ENCODE data around the gene PCBP3.
"Not testable (repeated sequence)": the region's sequence is repeated elsewhere in the genome, so short reads cannot be mapped to it uniquely, and the experiment has no call there.

The PCBP3 gene

DNA sequence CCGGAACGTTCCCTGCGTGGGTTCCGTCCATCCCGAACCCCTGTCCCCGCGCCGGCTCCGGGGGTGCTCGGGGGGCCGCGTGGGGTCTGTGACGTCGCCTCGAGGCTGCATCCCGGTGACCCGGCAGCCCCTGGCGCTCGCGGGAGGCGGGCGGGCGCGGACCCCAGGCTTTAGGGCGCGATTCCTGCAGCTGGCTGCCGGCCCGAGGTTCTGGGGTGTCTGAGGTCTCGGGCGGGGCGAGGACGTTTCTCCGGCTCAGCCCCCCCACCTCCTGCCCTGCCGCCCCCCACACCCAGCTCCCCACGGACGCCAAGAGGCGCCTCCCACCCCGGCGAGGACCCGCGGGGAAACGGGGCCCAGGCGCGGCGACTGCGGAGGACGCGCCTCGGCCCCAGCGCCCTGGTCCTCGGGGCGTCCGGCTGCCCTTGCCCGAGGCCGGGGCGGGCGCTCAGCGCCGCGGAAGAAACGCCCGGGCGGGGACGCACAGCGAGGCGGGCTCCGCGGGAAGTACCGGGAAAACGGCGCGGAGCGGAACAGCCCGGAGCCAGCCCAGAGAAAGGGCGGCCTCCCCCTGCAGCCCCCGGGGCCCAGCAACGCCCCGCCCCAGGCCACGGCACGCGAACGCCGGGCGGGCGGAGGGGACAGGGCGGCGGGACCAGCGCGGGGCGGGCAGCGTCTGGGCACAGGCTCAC lies 1.3 kb upstream of the PCBP3 start:
- H3K27me3 Mint-ChIP-seq: peaks cover 33 to 39% of the 10 kb centered on the region in 2 donors
- H3K36me3 Mint-ChIP-seq (ENCODE audit: insufficient read depth): peaks cover 24% of the 10 kb centered on the region
- no peak overlapping the region for H3K4me3 Mint-ChIP-seq
- ATAC-seq (replicated peaks): no peak
- H3K9me3 Mint-ChIP-seq: peaks cover 0 to 1% of the 10 kb centered on the region in 2 donors
- peaks cover 8 to 10% of the 10 kb centered on the region in 2 donors for H3K4me1 Mint-ChIP-seq (ENCODE audit: low read depth in 2 of 2)
- no peak overlapping the region for H3K27ac Mint-ChIP-seq
- DNase-seq: no peak

DNA sequence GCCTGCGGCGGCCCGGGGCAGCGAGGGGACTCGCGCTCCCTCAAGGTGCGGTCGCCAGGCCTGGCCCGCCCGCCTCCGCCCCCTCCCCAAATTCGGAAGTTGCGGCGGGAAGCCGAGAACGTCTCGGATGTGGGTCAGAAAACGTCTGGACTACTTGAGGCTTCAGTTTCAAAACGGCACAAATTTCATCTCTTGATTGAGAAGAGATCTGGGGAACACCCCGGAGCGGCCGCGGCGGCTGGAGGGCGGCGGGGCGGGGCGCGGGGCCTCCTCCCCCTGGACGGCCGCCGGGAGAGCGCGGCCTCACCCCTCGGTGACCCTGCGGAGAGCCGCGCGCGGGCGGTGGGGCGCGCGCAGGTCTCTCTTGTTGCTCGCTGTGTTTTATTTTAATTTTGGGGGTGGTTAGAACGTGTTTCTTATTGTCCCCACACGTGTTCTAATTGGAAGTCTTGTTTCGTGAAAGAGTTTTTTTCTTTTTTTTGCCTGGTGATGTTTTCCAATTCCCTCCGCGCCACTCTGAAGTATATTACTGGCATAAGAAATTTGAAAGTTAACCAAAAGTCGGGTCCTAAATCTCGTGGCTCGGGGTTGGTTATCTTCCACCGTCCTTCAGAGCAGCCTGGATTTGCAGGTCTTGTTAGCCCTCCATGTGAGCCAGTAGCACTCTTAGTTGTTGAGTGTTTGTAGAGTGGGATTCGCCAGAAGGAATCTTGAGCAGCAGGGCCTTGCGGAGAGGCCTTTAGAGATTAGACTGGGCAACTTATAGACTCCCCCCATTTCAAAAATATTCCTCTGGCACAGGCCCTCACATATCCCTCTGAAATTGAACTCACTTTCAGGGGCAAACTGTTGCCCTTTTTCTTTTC lies 749 bp downstream of the PCBP3 start:
- H3K4me1 Mint-ChIP-seq (ENCODE audit: low read depth in 2 of 2): peaks cover 8 to 10% of the 10 kb centered on the region in 2 donors
- H3K27ac Mint-ChIP-seq: no peak overlapping the region
- peaks cover 46 to 59% of the 10 kb centered on the region in 2 donors for H3K27me3 Mint-ChIP-seq
- DNase-seq (peak in 1 of 3 experiments; percentile 11), ATAC-seq (replicated peaks) (peak; percentile 13)
- H3K4me3 Mint-ChIP-seq: peak overlapping the region; percentile 60 to 72
- H3K9me3 Mint-ChIP-seq: peaks cover 0 to 1% of the 10 kb centered on the region in 2 donors
- peaks cover 24% of the 10 kb centered on the region for H3K36me3 Mint-ChIP-seq (ENCODE audit: insufficient read depth)

DNA sequence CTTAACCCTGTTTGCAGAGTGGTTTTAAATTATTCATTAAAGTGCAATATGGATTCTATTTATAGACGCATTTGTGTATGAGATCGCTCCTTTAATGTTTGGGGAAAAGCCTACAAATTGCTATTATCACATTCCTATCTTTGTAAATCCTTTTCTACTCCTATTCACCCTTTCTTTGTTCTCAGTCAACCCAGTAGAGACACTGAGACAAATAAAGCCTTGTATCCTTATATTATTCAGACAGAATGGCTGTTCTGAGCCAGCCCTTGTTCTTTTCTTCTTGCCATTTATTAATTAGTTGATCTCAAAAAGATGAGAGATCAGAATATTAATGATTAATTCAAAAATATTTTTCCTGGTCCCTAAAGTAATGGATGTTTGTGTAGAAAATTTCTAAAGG lies 8.4 kb downstream of the PCBP3 start:
- no peak for ATAC-seq (replicated peaks)
- Mint-ChIP-seq H3K36me3 (ENCODE audit: insufficient read depth) (peaks cover 3% of the 10 kb centered on the region), H3K27ac (no peak overlapping the region), H3K9me3 (no peaks in the 10 kb centered on the region), H3K4me3 (no peak overlapping the region), H3K27me3 (peaks cover 47 to 77% of the 10 kb centered on the region in 2 donors), H3K4me1 (ENCODE audit: low read depth in 2 of 2) (no peaks in the 10 kb centered on the region)
- DNase-seq: no peak

DNA sequence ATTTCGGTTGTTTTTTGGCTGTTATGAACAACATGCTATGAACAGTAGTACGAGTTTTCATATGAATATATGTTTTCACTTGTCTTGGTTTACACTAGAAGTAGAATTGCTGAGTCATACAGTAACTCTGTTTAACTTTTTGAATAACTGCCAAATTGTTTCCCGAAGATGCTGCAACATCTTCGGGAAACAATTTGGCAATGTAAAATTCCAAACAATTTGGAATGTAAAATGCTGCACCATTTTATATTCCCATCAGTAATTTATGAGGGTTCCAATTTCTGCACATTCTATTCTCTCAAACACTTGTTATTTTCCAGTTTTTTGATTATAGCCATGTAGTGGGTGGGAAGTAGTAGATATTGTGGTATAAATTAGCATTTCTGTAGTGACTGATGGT lies 11.6 kb downstream of the PCBP3 start:
- Mint-ChIP-seq H3K27ac (no peak overlapping the region), H3K36me3 (ENCODE audit: insufficient read depth) (peaks cover 2% of the 10 kb centered on the region), H3K27me3 (peaks cover 58 to 73% of the 10 kb centered on the region in 2 donors), H3K4me1 (ENCODE audit: low read depth in 2 of 2) (no peaks in the 10 kb centered on the region), H3K9me3 (no peaks in the 10 kb centered on the region), H3K4me3 (no peak overlapping the region)
- DNase-seq (no peak), ATAC-seq (replicated peaks) (no peak)

DNA sequence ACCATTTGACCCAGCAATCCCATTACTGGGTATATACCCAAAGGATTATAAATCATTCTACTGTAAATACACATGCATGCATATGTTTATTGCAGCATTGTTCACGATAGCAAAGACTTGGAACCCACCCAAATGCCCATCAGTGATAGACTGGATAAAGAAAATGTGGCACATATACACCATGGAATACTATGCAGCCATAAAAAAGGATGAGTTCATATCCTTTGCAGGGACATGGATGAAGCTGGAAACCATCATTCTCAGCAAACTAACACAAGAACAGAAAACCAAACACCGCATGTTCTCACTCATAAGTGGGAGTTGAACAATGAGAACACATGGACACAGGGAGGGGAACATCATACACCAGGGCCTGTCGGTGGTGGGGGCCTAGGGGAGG lies 12.6 kb downstream of the PCBP3 start:
- H3K36me3 Mint-ChIP-seq (ENCODE audit: insufficient read depth); DNase-seq; H3K9me3 Mint-ChIP-seq; H3K4me1 Mint-ChIP-seq (ENCODE audit: low read depth in 2 of 2); ATAC-seq (replicated peaks); H3K4me3 Mint-ChIP-seq; H3K27ac Mint-ChIP-seq: not testable (repeated sequence)
- H3K27me3 Mint-ChIP-seq: peaks cover 63 to 73% of the 10 kb centered on the region in 2 donors

DNA sequence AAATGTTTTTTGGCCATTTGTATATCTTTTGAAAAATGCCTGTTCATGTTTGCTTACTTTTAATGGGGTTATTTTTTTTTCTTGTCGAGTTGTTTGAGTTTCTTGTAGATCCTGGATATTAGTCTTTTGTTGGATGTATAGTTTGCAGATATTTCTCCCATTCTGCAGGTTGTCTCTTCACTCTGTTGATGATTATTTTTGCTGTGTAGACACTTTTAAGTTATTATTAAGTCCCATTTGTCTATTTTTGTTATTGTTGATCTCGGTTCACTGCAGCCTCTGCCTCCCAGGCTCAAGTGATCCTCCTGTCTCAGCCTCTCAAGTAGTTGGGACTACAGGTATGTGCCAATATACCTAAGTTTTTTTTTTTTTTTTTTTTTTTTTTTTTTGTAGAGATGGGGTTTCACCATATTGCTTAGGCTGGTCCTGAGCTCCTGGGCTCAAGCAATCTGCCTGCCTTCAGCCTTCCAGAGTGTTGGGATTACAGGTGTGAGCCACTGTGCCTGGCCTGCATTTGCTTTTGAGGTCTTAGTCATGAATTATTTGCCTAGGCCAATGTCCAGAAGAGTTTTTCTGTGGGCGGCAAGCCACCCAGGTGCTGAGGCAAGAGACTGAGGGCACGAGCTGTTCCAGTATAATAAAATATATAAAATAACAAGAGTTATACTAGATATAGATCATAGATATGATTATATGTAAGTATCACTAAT lies 18.5 kb downstream of the PCBP3 start:
- not testable (repeated sequence) for H3K9me3 Mint-ChIP-seq; H3K36me3 Mint-ChIP-seq (ENCODE audit: insufficient read depth); H3K27ac Mint-ChIP-seq; DNase-seq; H3K4me3 Mint-ChIP-seq; H3K4me1 Mint-ChIP-seq (ENCODE audit: low read depth in 2 of 2); ATAC-seq (replicated peaks)
- H3K27me3 Mint-ChIP-seq: peaks cover 51 to 52% of the 10 kb centered on the region in 2 donors

DNA sequence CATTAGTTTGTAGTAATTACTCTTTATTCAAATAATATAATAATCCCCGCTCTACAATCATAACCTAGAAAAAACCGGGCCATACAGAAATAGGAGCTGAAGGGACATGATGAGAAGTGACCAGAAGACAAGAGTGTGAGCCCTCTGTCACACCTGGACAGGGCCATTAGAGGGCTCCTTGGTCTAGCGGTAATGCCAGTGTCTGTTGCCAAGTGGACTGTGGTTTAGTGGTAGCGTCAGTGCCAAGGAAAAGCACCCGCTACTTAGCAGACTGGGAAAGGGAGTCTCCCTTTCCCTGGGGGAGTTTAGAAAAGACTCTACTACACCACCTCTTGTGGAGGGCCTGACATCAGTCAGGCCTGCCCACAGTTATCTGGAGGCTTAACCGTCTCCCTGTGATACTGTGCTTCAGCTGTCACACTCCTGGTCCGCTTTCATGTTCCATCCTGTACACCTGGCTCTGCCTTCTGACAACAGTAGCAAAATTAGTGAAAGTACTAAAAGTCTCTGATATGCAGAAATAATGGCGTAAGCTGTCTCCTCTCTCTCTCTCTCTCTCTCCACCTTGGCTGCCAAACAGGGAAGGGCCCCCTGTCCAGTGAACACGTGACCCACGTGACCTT lies 19.2 kb downstream of the PCBP3 start:
- peaks cover 1 to 12% of the 10 kb centered on the region in 2 donors for H3K9me3 Mint-ChIP-seq
- H3K27me3 Mint-ChIP-seq: peaks cover 45% of the 10 kb centered on the region in 2 donors
- H3K4me3 Mint-ChIP-seq; DNase-seq; H3K27ac Mint-ChIP-seq; H3K36me3 Mint-ChIP-seq (ENCODE audit: insufficient read depth); ATAC-seq (replicated peaks); H3K4me1 Mint-ChIP-seq (ENCODE audit: low read depth in 2 of 2): not testable (repeated sequence)

DNA sequence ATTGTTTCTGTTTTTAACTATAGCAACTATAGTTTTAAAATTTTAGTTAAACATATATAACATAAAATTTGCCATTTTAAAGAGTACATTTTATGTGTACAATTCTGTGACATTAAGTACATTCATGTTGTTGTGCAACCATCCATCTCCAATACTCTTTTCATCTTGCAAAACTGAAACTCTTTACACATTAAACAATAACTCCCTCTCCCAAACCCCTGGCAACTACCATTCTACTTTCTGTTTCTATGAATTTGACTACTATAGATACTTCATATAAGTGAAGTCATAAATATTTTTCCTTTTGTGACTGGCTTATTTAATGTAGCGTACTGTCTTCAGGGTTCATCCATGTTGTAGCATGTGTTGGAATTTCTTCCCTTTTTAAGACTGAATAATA lies 25.9 kb downstream of the PCBP3 start:
- peaks cover 33 to 38% of the 10 kb centered on the region in 2 donors for H3K27me3 Mint-ChIP-seq
- no peak overlapping the region for H3K4me3 Mint-ChIP-seq
- peaks cover 3 to 15% of the 10 kb centered on the region in 2 donors for H3K9me3 Mint-ChIP-seq
- H3K36me3 Mint-ChIP-seq (ENCODE audit: insufficient read depth): no peaks in the 10 kb centered on the region
- ATAC-seq (replicated peaks): no peak
- no peak for DNase-seq
- no peak overlapping the region for H3K27ac Mint-ChIP-seq
- H3K4me1 Mint-ChIP-seq (ENCODE audit: low read depth in 2 of 2): no peaks in the 10 kb centered on the region

DNA sequence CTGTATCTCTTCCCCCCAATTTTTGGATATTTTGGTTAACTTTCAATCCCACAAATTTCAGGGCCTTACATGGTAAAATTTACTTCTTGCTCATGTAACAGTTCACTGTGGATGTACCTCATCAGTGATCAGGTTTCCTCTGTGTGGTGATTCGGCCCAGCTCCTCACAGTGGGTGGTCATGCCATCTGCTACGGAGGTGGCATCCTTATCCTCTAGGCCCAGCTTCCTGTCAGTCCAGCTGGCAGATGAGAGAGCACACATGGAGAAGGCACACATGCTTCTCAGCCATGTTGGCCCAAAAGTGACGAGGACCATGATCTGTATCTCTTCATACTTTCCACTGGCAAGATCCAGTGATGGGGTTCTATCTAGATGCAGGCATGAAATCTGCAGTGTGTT lies 27.2 kb downstream of the PCBP3 start:
- DNase-seq (no peak), ATAC-seq (replicated peaks) (no peak)
- H3K27ac Mint-ChIP-seq: no peak overlapping the region
- no peak overlapping the region for H3K4me3 Mint-ChIP-seq
- H3K27me3 Mint-ChIP-seq: peaks cover 40 to 48% of the 10 kb centered on the region in 2 donors
- H3K4me1 Mint-ChIP-seq (ENCODE audit: low read depth in 2 of 2): no peaks in the 10 kb centered on the region
- peaks cover 3 to 15% of the 10 kb centered on the region in 2 donors for H3K9me3 Mint-ChIP-seq
- no peaks in the 10 kb centered on the region for H3K36me3 Mint-ChIP-seq (ENCODE audit: insufficient read depth)

DNA sequence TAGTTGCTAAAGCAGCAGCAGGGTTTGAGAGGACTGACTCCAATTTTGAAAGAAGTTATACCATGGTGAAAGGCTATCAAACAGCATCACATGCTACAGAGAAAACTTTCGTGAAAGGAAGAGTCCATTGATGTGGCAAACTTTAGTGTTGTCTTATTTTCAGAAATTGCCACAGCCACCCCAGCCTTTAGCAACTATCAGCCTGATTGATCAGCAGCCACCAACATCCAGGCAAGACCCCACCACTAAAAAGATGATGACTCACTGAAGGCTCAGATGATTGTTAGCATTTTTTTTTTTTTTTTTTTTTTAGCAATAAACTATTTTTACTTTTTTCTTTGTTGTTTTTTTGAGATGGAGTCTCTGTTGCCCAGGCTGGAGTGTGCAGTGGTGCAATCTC lies 35.3 kb downstream of the PCBP3 start:
- H3K27ac Mint-ChIP-seq; ATAC-seq (replicated peaks); H3K9me3 Mint-ChIP-seq; H3K36me3 Mint-ChIP-seq (ENCODE audit: insufficient read depth); H3K4me3 Mint-ChIP-seq; H3K4me1 Mint-ChIP-seq (ENCODE audit: low read depth in 2 of 2); DNase-seq: not testable (repeated sequence)
- peaks cover 32 to 38% of the 10 kb centered on the region in 2 donors for H3K27me3 Mint-ChIP-seq

DNA sequence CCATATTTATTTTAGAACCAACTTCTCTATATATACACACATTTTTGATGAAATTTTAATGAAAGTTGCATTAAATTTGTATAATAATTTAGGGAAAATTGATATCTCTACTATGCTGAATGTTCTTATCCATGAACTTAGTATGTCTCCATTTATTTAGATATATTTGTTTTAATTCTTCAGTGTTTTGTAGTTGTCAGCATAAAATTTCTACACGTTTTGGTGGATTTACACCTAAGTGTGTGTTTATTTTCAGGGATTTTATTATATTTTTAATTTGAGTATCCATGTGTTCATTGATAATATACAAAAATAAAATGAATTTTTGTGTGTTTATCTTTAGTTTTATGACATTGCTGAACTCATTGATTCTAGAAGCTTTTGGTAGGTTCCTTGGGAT lies 36.7 kb downstream of the PCBP3 start:
- no peak for ATAC-seq (replicated peaks)
- DNase-seq: no peak
- Mint-ChIP-seq H3K27ac (no peak overlapping the region), H3K4me3 (no peak overlapping the region), H3K27me3 (peaks cover 40 to 45% of the 10 kb centered on the region in 2 donors), H3K36me3 (ENCODE audit: insufficient read depth) (no peaks in the 10 kb centered on the region), H3K4me1 (ENCODE audit: low read depth in 2 of 2) (no peaks in the 10 kb centered on the region), H3K9me3 (no peaks in the 10 kb centered on the region)

DNA sequence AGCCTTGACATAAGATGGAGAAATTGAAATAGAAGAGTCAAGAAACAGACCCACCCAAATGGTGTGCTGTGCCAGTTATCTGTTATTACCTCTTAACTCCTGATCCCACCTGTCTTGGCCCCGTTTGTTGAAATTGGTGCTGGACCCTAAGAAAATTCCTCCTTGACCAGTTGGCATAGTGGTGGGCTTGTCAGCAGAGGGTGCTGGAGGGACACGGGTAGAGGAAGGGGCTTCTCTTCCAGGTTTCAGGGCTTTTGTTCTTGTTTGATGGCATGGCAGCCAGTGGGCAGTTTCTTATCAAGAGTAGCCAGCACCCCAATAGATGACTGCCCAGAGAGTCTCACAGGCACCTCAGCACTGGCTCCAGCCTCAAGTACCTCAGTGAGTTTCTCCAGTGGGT lies 51.6 kb downstream of the PCBP3 start:
- no peak for DNase-seq
- Mint-ChIP-seq H3K27me3 (peaks cover 19 to 29% of the 10 kb centered on the region in 2 donors), H3K4me1 (ENCODE audit: low read depth in 2 of 2) (peaks cover 3 to 7% of the 10 kb centered on the region in 2 donors), H3K4me3 (no peak overlapping the region), H3K27ac (no peak overlapping the region), H3K9me3 (no peaks in the 10 kb centered on the region), H3K36me3 (ENCODE audit: insufficient read depth) (peaks cover 2% of the 10 kb centered on the region)
- no peak for ATAC-seq (replicated peaks)

All from effector memory CD8-positive, alpha-beta T cell (primary cell).